ENCODE measurements around the gene FERMT3. TPM values are rescaled to one million over a fixed set of nuclear protein-coding genes. Genes with fewer than 3 reads are reported as not detected.
A peak's percentile ranks its signal among the peaks of the same experiment; 100 is the strongest.

The FERMT3 gene
- total RNA-seq, 1 donor from 2014 or later = 5.4 TPM

DNA sequence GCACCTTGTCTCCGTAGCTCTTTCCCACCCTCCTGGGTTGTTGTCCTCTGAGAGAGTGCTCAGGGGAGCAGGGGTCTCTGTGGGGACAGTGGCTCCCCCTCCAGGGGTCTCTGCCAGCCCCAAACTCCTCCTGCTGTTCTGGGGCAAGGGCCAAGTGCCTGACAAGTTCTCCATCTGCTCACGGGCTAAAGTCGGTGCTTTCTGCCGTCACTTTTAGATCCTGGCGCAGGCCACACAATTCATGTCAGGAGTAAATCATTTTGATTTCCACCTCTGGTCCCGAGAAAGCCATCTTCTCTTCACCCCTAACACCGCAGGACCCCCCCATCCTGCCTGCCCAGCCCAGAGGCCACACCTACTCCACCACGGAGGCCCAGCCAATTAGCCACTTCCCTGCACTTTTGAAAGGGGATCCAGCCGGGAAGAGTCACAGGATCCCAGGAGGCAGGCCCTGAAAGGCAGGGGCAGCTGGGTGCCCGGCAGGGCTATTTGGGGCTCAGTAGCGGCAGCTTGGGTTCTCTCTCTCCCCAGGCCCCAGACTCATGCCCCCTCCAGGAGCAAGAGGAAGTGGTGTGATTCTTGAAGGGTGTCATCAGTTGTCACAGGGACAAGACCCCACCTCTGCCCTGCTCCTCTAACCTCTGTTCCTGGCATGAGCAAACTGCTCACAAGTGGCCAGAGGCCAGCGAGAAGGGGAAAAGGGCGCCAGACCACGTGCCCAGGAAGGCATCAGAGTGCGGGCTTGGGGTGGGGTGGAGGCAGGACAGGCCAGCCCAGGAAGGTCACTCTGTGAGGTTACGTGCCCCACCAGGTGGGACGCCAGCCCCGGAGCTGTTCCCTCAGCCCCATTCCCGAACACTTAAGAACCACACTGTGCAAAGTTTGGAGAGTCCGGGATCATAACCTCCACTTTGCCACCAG, 41.9 kb upstream of the FERMT3 start:
- Histone ChIP-seq H3K4me3 (peak overlapping the region; percentile 90), H3K4me1 (peaks cover 34% of the 10 kb centered on the region), H3K36me3 (no peaks in the 10 kb centered on the region), H3K27ac (replicated peaks) (peak overlapping the region; percentile 92), H3K27me3 (ENCODE audit: low read depth) (no peaks in the 10 kb centered on the region), H3K9me3 (replicated peaks) (no peaks in the 10 kb centered on the region)
- TF ChIP-seq CTCF (IDR thresholded peaks at IDR 0.05; ENCODE audit: borderline replicate concordance) = no peak
- intact Hi-C loops (cut with micrococcal nuclease) = no loop called here
- peak; percentile 65 for DNase-seq

GRCh38 chr11:64165481-64165841, 41.1 kb upstream of the FERMT3 start:
- H3K4me3 ChIP-seq = peak overlapping the region; percentile 90
- no peak for DNase-seq
- no peak for TF ChIP-seq CTCF (IDR thresholded peaks at IDR 0.05; ENCODE audit: borderline replicate concordance)

DNA sequence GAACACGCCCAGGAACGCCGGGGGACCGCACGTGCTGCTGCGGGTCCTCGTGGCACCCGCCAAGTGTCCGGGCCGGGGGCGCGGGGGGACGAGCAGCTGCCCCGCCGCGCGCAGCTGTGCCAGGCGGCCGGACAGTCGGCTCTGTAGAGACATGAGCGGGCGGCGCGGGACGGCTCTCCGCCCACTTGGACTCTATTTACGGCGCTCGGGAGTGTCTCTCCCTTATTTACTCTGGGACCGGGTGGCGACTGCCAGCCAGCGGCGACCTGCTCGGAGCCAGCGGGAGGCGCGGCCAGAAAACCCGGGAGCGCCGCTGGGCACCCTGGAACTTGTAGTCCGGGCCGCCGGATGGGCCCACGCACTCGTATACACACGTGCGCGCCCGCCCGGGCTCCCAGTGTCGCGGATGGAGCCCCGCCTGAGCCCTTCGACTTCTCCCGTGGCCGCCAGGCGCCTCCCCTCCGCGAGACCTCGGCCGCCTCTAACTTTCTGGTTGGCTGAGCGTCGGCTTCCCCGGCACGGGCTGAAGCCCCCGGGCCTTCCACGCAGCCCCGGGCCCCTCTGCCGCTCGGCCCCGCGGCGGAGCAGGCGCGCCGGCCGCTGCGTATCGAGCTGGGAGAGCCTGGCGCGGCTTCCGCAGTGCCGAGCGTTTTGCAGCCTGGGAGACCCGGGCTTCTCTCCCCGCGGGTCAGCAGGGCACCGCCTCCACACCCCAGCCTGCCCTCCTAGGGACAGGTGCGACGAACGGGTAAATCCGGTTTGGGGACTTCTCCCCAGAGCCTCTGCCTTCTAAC, 40.5 kb upstream of the FERMT3 start, which contains the start of gene MACROD1:
MACROD1 (minus strand) TSS at position 272 of the 794 bp plus-strand sequence; CDS start at position 153, 119 bp downstream.
- intact Hi-C loops (cut with micrococcal nuclease) = no loop called here
- H3K27ac ChIP-seq (replicated peaks) = peak within 1 kb of the TSS; percentile 92
- no peaks in the 10 kb centered on the region for H3K36me3 ChIP-seq
- peak; percentile 91 for DNase-seq
- H3K27me3 ChIP-seq (ENCODE audit: low read depth) = no peaks in the 10 kb centered on the region
- H3K9me3 ChIP-seq (replicated peaks) = no peaks in the 10 kb centered on the region
- H3K4me1 ChIP-seq = peaks cover 34% of the 10 kb centered on the region
- TF ChIP-seq CTCF (IDR thresholded peaks at IDR 0.05; ENCODE audit: borderline replicate concordance) = no peak
- H3K4me3 ChIP-seq = peak within 1 kb of the TSS; percentile 90

More at GRCh38 chr11:64165481-64165841, 41.1 kb upstream of the FERMT3 start:
- intact Hi-C loops (cut with micrococcal nuclease) = no loop called here
- H3K4me1 ChIP-seq = peaks cover 34% of the 10 kb centered on the region
- no peaks in the 10 kb centered on the region for H3K9me3 ChIP-seq (replicated peaks)
- H3K27me3 ChIP-seq (ENCODE audit: low read depth) = no peaks in the 10 kb centered on the region
- no peaks in the 10 kb centered on the region for H3K36me3 ChIP-seq
- H3K27ac ChIP-seq (replicated peaks) = peak overlapping the region; percentile 92

DNA sequence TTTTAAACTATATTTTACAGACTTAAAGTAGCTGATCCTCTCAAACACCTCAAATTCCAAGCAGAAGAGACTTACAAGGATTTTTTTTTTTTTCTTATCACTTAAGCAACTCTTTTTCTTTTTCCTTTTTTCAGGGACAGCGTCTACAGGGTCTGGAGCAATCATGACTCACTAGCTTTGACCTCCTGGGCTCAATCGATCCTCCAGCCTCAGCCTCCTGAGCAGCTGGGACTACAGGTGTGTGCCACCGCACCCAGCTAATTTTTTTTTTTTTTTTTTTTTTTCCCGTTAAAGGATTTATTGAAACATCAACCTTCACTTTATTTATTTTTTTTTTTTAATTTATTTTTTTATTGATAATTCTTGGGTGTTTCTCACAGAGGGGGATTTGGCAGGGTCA, 36.1 kb upstream of the FERMT3 start:
- no peaks in the 10 kb centered on the region for H3K27me3 ChIP-seq (ENCODE audit: low read depth)

More for the DNA sequence above, 36.1 kb upstream of the FERMT3 start:
- Histone ChIP-seq H3K4me1 (peaks cover 12% of the 10 kb centered on the region), H3K9me3 (replicated peaks) (peaks cover 7% of the 10 kb centered on the region), H3K4me3 (no peak overlapping the region), H3K27ac (replicated peaks) (no peak overlapping the region), H3K36me3 (no peaks in the 10 kb centered on the region)
- intact Hi-C loops (cut with micrococcal nuclease) = no loop called here
- no peak for TF ChIP-seq CTCF (IDR thresholded peaks at IDR 0.05; ENCODE audit: borderline replicate concordance)
- DNase-seq = no peak

All from left ventricle myocardium inferior (tissue), 1 donor.